ENCODE measurements around the gene ZNF425.

ZNF425 gene

GRCh38 chr7:149125189-149125862, 798 bp downstream of the ZNF425 start:
- Histone ChIP-seq H3K36me3 (ENCODE audit: control insufficient read depth, low read length) (peaks cover 42% of the 10 kb centered on the region), H3K4me3 (ENCODE audit: low read length) (peak overlapping the region; percentile 79), H3F3A (ENCODE audit: control insufficient read depth, insufficient read depth) (peaks cover 14% of the 10 kb centered on the region), H3K9me3 (ENCODE audit: control insufficient read depth, insufficient read depth, low read length) (peaks cover 3% of the 10 kb centered on the region), H3K79me2 (ENCODE audit: control insufficient read depth, low read length) (peaks cover 45% of the 10 kb centered on the region), H3K9me2 (replicated peaks; ENCODE audit: control insufficient read depth, low read length) (no peaks in the 10 kb centered on the region), H3K4me1 (ENCODE audit: control insufficient read depth, low read length) (peaks cover 17% of the 10 kb centered on the region), H4K20me1 (ENCODE audit: control insufficient read depth, insufficient read depth, low read depth, low read length) (no peaks in the 10 kb centered on the region), H3K27ac (ENCODE audit: low read depth, low read length) (peak overlapping the region; percentile 86), H3K4me2 (ENCODE audit: low read length) (peak overlapping the region; percentile 86), H3K27me3 (ENCODE audit: control insufficient read depth, low read length) (no peaks in the 10 kb centered on the region)
- TF ChIP-seq CTCF (IDR thresholded peaks at IDR 0.05; ENCODE audit: low read depth, low read length, poor library complexity, severe bottlenecking): no peak
- TF ChIP-seq EZH2phosphoT487 (IDR thresholded peaks at IDR 0.05; ENCODE audit: borderline replicate concordance, low read length): no peak

- no peaks in the 10 kb centered on the region for H3K9me3 ChIP-seq (ENCODE audit: control insufficient read depth, insufficient read depth, low read length)
- no peaks in the 10 kb centered on the region for H3F3A ChIP-seq (ENCODE audit: control insufficient read depth, insufficient read depth)
- no peaks in the 10 kb centered on the region for H3K27me3 ChIP-seq (ENCODE audit: control insufficient read depth, low read length)
- no peaks in the 10 kb centered on the region for H3K36me3 ChIP-seq (ENCODE audit: control insufficient read depth, low read length)
- no peak overlapping the region for H3K27ac ChIP-seq (ENCODE audit: low read depth, low read length)
- no peaks in the 10 kb centered on the region for H4K20me1 ChIP-seq (ENCODE audit: control insufficient read depth, insufficient read depth, low read depth, low read length)
- no peaks in the 10 kb centered on the region for H3K79me2 ChIP-seq (ENCODE audit: control insufficient read depth, low read length)
- no peak overlapping the region for H3K4me3 ChIP-seq (ENCODE audit: low read length)
- H3K4me2 ChIP-seq (ENCODE audit: low read length): no peak overlapping the region
- H3K4me1 ChIP-seq (ENCODE audit: control insufficient read depth, low read length): no peaks in the 10 kb centered on the region
- H3K9me2 ChIP-seq (replicated peaks; ENCODE audit: control insufficient read depth, low read length): no peaks in the 10 kb centered on the region
- no peak for TF ChIP-seq CTCF (IDR thresholded peaks at IDR 0.05; ENCODE audit: low read depth, low read length, poor library complexity, severe bottlenecking)
- no peak for TF ChIP-seq EZH2phosphoT487 (IDR thresholded peaks at IDR 0.05; ENCODE audit: borderline replicate concordance, low read length)
These were observed 16.2 kb downstream of the ZNF425 start for GRCh38 chr7:149109969-149110368.

- no peaks in the 10 kb centered on the region for H3K9me2 ChIP-seq (replicated peaks; ENCODE audit: control insufficient read depth, low read length)
- H3K4me2 ChIP-seq (ENCODE audit: low read length): no peak overlapping the region
- H4K20me1 ChIP-seq (ENCODE audit: control insufficient read depth, insufficient read depth, low read depth, low read length): no peaks in the 10 kb centered on the region
- H3K79me2 ChIP-seq (ENCODE audit: control insufficient read depth, low read length): no peaks in the 10 kb centered on the region
- no peaks in the 10 kb centered on the region for H3K9me3 ChIP-seq (ENCODE audit: control insufficient read depth, insufficient read depth, low read length)
- no peak overlapping the region for H3K4me3 ChIP-seq (ENCODE audit: low read length)
- H3K36me3 ChIP-seq (ENCODE audit: control insufficient read depth, low read length): no peaks in the 10 kb centered on the region
- TF ChIP-seq EZH2phosphoT487 (IDR thresholded peaks at IDR 0.05; ENCODE audit: borderline replicate concordance, low read length) (no peak), CTCF (IDR thresholded peaks at IDR 0.05; ENCODE audit: low read depth, low read length, poor library complexity, severe bottlenecking) (no peak)
- H3K4me1 ChIP-seq (ENCODE audit: control insufficient read depth, low read length): no peaks in the 10 kb centered on the region
- H3K27ac ChIP-seq (ENCODE audit: low read depth, low read length): no peak overlapping the region
- no peaks in the 10 kb centered on the region for H3F3A ChIP-seq (ENCODE audit: control insufficient read depth, insufficient read depth)
- H3K27me3 ChIP-seq (ENCODE audit: control insufficient read depth, low read length): peaks cover 3% of the 10 kb centered on the region; the same call in 1 of the 2 replicates
These were observed 21.4 kb downstream of the ZNF425 start for GRCh38 chr7:149104749-149105148.
